HG03196 (cell line): ENCODE results near the gene IGSF10.
"Not testable (repeated sequence)": the region's sequence is repeated elsewhere in the genome, so short reads cannot be mapped to it uniquely, and the experiment has no call there.

Experiments used
- ATAC-seq: cut with Tn5 transposase; IDR thresholded peaks from one replicate; pipeline ENCODE4 v1.9.1; 2021; ENCODE audit not compliant: unreplicated experiment

Gene IGSF10

GRCh38 chr3:151460774-151461450 is at the start of gene IGSF10:
Gene IGSF10 (minus strand): TSS chr3:151461061. CDS start chr3:151458709, 2,352 bp downstream.
- ATAC-seq = no peak

GRCh38 chr3:151509468-151510135 is 48.7 kb upstream of the IGSF10 start:
- not testable (repeated sequence) for ATAC-seq

- no peak for ATAC-seq
These were observed 43.7 kb upstream of the IGSF10 start for GRCh38 chr3:151504606-151505005.

GRCh38 chr3:151503074-151503473 is 42.2 kb upstream of the IGSF10 start:
- no peak for ATAC-seq

- no peak for ATAC-seq
These were observed 41.2 kb upstream of the IGSF10 start for GRCh38 chr3:151501923-151502632.

- ATAC-seq = no peak
These were observed 40.5 kb upstream of the IGSF10 start for GRCh38 chr3:151501171-151501922.

- ATAC-seq = no peak
These were observed 38.3 kb upstream of the IGSF10 start for GRCh38 chr3:151499168-151499567.

- no peak for ATAC-seq
These were observed 30.7 kb upstream of the IGSF10 start for GRCh38 chr3:151491525-151491924.

GRCh38 chr3:151487833-151488232 is 27.0 kb upstream of the IGSF10 start:
- ATAC-seq = not testable (repeated sequence)

- no peak for ATAC-seq
These were observed 23.2 kb upstream of the IGSF10 start for GRCh38 chr3:151483961-151484520.

GRCh38 chr3:151483488-151483887 is 22.6 kb upstream of the IGSF10 start:
- ATAC-seq = no peak

- no peak for ATAC-seq
These were observed 19.6 kb upstream of the IGSF10 start for GRCh38 chr3:151480492-151480891.

- no peak for ATAC-seq
These were observed 18.6 kb upstream of the IGSF10 start for GRCh38 chr3:151479452-151479851.

GRCh38 chr3:151478335-151478697 is 17.5 kb upstream of the IGSF10 start:
- ATAC-seq = no peak

GRCh38 chr3:151477591-151478334 is 16.9 kb upstream of the IGSF10 start:
- no peak for ATAC-seq

- no peak for ATAC-seq
These were observed 15.6 kb upstream of the IGSF10 start for GRCh38 chr3:151476344-151477018.

- ATAC-seq = no peak
These were observed 7.5 kb upstream of the IGSF10 start for GRCh38 chr3:151468284-151468917.

GRCh38 chr3:151467069-151467468 is 6.2 kb upstream of the IGSF10 start:
- ATAC-seq = no peak

- ATAC-seq = no peak
These were observed 2.1 kb upstream of the IGSF10 start for GRCh38 chr3:151462991-151463390.
